ENCODE data around the gene PSRC1. TPM values are rescaled to one million over a fixed set of nuclear protein-coding genes. Genes with fewer than 3 reads are reported as not detected.

PSRC1 gene
- total RNA-seq, 6 experiments from 2014 or later, result 0.70 to 3.4 (median 1.5) TPM

DNA sequence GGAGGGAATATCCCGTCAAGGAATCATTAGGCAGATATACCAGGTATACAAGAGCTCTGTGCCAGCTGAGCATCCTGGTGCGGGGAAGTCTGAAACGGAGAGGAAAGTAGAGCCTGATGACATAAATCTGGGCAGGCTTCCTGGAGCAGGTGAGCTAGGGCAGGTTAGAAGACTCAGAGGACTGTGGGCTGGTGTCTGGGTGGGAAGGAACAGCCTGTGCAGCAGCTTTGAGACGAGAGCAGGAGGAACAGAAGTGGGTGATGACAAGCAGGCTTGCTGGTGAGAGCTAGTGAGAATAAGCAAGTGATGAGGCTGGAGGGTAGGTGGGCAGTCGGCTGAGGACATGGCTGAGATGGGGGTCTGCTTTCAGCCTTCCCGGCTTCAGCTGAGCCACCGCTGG, 26.9 kb downstream of the PSRC1 start:
- Histone ChIP-seq H3K36me3 (no peaks in the 10 kb centered on the region), H3K9me3 (no peaks in the 10 kb centered on the region), H3K27ac (no peak overlapping the region), H3K27me3 (no peaks in the 10 kb centered on the region), H3K4me1 (no peaks in the 10 kb centered on the region), H3K4me3 (no peak overlapping the region)
- no peak for DNase-seq
- TF ChIP-seq POLR2A (IDR thresholded peaks at IDR 0.05), result no peak
- TF ChIP-seq, protein P1, sequence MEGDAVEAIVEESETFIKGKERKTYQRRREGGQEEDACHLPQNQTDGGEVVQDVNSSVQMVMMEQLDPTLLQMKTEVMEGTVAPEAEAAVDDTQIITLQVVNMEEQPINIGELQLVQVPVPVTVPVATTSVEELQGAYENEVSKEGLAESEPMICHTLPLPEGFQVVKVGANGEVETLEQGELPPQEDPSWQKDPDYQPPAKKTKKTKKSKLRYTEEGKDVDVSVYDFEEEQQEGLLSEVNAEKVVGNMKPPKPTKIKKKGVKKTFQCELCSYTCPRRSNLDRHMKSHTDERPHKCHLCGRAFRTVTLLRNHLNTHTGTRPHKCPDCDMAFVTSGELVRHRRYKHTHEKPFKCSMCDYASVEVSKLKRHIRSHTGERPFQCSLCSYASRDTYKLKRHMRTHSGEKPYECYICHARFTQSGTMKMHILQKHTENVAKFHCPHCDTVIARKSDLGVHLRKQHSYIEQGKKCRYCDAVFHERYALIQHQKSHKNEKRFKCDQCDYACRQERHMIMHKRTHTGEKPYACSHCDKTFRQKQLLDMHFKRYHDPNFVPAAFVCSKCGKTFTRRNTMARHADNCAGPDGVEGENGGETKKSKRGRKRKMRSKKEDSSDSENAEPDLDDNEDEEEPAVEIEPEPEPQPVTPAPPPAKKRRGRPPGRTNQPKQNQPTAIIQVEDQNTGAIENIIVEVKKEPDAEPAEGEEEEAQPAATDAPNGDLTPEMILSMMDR (IDR thresholded peaks at IDR 0.05), result no peak
- 74% methylated on average over 4 of the region's 7 CpGs for WGBS (ENCODE audit: insufficient coverage, low coverage, low lambda C conversion rate, missing lambda C conversion rate)
- intact Hi-C loops (cut with DNase I), result no loop called here
- ATAC-seq, result no peak

DNA sequence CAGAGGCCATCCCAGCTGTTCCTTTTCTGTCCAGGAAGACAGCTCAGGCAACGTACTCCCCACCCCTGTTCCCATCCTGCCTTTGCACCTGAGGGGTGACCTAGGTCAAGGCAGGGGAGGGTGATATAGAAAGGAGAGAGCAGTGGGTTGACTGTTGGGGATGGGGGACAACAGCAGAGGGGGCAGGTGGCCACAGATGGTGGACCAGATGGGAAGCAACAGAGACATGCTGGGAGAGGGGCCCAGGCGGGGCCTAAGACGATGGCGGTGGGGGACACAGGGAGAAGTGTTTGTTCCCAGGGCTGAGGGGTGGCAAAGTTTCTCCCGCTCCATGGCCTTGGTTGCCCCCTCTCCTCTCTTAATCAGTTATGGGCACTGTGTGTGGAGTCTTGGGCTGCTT, 27.3 kb downstream of the PSRC1 start:
- no peak for DNase-seq
- H3K27ac ChIP-seq, result no peak overlapping the region
- WGBS (ENCODE audit: insufficient coverage, low coverage, low lambda C conversion rate, missing lambda C conversion rate), result 94% methylated on average over 3 of the region's 5 CpGs
- H3K4me1 ChIP-seq, result no peaks in the 10 kb centered on the region
- no peak for ATAC-seq
- TF ChIP-seq POLR2A (IDR thresholded peaks at IDR 0.05), result no peak
- TF ChIP-seq, protein P1 (IDR thresholded peaks at IDR 0.05), result no peak
- no peaks in the 10 kb centered on the region for H3K36me3 ChIP-seq
- no peak overlapping the region for H3K4me3 ChIP-seq
- no peaks in the 10 kb centered on the region for H3K9me3 ChIP-seq
- H3K27me3 ChIP-seq, result no peaks in the 10 kb centered on the region
- intact Hi-C loops (cut with DNase I), result no loop called here

DNA sequence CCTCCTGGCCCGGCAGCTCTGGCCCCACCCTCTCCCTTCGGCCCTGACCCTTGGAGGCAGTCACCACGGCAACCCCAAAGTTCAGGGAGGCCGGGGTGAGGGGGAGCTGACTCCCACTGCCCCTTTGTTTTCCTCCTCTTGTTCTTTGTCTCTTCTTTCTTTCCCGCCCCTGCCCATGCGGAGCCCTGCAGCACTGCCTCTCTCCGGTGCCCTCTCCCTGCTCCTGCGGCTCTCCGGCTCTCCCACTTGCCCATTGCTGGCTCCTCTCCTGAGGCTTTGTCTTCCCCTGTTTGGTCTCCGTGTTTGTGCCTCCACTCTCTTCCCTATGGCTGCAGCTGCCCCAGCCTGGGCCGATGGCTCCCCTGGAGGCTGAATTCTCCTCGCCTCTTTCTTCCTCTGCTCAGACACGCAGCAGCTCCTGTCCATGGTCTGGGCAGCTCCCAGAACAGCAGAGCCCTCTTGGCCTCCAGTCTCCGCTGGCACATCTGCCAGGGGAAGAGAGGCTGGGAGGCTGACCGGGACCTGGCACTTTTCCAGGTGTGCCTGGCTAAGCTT, 27.8 kb downstream of the PSRC1 start:
- TF ChIP-seq, protein P1 (IDR thresholded peaks at IDR 0.05), result no peak
- TF ChIP-seq POLR2A (IDR thresholded peaks at IDR 0.05), result no peak
- no peaks in the 10 kb centered on the region for H3K36me3 ChIP-seq

DNA sequence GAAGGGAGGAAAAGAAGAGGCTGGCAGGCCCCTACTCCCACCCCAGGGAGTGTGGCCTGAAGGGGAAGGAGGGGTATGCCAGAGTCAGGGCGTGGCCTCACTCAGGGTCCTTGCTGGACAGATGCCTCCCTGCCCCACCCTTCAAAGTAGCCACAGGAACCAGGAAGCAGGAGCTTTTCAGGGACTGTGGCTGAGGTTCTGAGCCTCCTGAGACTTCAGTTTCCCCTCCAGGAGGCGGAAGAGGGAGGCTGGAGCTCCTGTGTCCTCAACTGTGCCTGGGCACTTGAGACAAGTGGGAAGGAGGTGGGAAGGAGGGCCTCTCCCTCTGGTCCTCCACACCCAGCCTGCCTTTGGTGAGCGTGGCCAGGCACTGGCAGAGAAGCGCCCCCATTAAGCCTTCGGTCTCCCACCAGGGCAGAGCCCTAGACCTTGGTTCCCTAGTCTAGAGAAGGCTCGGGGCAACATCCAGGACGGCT, 28.3 kb downstream of the PSRC1 start:
- DNase-seq (no peak), ATAC-seq (no peak)
- WGBS (ENCODE audit: insufficient coverage, low coverage, low lambda C conversion rate, missing lambda C conversion rate), result 100% methylated on average over 1 of the region's 7 CpGs
- H3K4me3 ChIP-seq, result no peak overlapping the region
- H3K4me1 ChIP-seq, result no peaks in the 10 kb centered on the region
- no peaks in the 10 kb centered on the region for H3K9me3 ChIP-seq
- no peaks in the 10 kb centered on the region for H3K36me3 ChIP-seq
- no peak for TF ChIP-seq POLR2A (IDR thresholded peaks at IDR 0.05)
- TF ChIP-seq, protein P1 (IDR thresholded peaks at IDR 0.05), result no peak
- no peak overlapping the region for H3K27ac ChIP-seq
- intact Hi-C loops (cut with DNase I), result no loop called here
- no peaks in the 10 kb centered on the region for H3K27me3 ChIP-seq

More for the DNA sequence above, 27.8 kb downstream of the PSRC1 start:
- intact Hi-C loops (cut with DNase I), result no loop called here
- WGBS (ENCODE audit: insufficient coverage, low coverage, low lambda C conversion rate, missing lambda C conversion rate), result 85% methylated on average over 8 of the region's 15 CpGs
- DNase-seq (no peak), ATAC-seq (no peak)
- H3K27ac ChIP-seq, result no peak overlapping the region
- no peaks in the 10 kb centered on the region for H3K27me3 ChIP-seq
- H3K4me3 ChIP-seq, result no peak overlapping the region
- H3K9me3 ChIP-seq, result no peaks in the 10 kb centered on the region
- H3K4me1 ChIP-seq, result no peaks in the 10 kb centered on the region

Data from right lobe of liver (tissue), 6 donors.